ENCODE measurements around the gene COL4A6. TPM values are rescaled to one million over a fixed set of nuclear protein-coding genes. Genes with fewer than 3 reads are reported as not detected.

The COL4A6 gene
- total and polyA plus RNA-seq, 2 donors (not counting 3 experiments of a cell fraction or from before 2014, with no cell fraction given) = 0.49 to 0.62 TPM

DNA sequence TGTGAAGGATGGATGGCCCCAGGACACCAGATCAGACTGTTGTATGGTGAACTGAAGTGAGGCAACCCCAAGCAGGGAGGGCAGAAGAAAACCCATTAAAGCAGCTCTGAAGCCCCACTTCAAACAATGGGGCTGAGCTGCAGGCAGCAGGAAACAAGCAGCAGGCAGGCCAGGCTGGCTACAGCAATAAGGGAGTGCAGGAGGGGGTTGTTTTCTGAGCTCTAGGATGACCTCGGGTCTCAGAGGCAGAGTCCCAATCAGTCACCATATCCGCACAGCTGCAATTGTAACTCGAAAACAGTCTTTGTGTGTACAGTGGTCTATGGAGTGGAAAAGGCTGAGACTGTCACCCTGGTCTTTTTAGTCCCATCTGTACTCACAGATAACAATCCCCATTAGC lies 90.4 kb downstream of the COL4A6 start:
- CTCF ChIA-PET = interaction anchor here (1.5 kb wide), 1 partner anchor 9 kb away, joined by 4 read pairs; no protein-coding TSS in a partner anchor
- Histone ChIP-seq H3K27me3 (ENCODE audit: control insufficient read depth in 2 of 2, insufficient read depth in 2 of 2, low read length in 2 of 2) (no peaks in the 10 kb centered on the region), H3K79me2 (ENCODE audit: control insufficient read depth, insufficient read depth, low read length) (no peaks in the 10 kb centered on the region), H3K27ac (ENCODE audit: insufficient read depth, low read depth, low read length) (peak overlapping the region; percentile 21), H3K9ac (replicated peaks; ENCODE audit: extremely low read depth, insufficient read depth, low read length) (no peak overlapping the region), H3K9me1 (replicated peaks; ENCODE audit: control insufficient read depth, extremely low read depth, insufficient read depth, low read length) (no peaks in the 10 kb centered on the region), H3K36me3 (ENCODE audit: control insufficient read depth in 2 of 2, extremely low read depth in 1 of 2, insufficient read depth in 2 of 2, low read length in 2 of 2) (no peaks in the 10 kb centered on the region), H3K4me3 (replicated peaks in 1 of 3; ENCODE audit: insufficient read depth in 1 of 3, low read depth in 1 of 3, low read length in 3 of 3) (no peak overlapping the region), H3K9me3 (replicated peaks; ENCODE audit: control insufficient read depth, insufficient read depth, low read length) (no peaks in the 10 kb centered on the region), H4K20me1 (replicated peaks; ENCODE audit: control insufficient read depth, extremely low read depth, insufficient read depth, low read length) (no peaks in the 10 kb centered on the region), H2AFZ (ENCODE audit: low read depth, low read length) (no peak overlapping the region), H3K4me1 (ENCODE audit: control insufficient read depth, extremely low read depth, insufficient read depth, low read length) (no peaks in the 10 kb centered on the region), H3K4me2 (ENCODE audit: insufficient read depth, low read length) (no peak overlapping the region)
- dilution Hi-C loops (cut with MboI; ENCODE audit: extremely low pct_ligation_motif_present, low sequenced_read_pairs) (no loop called here), intact Hi-C loops (cut with micrococcal nuclease) (no loop called here)
- BruUV-seq (replicated peaks) = no TSS peak
- TF ChIP-seq, protein P1, sequence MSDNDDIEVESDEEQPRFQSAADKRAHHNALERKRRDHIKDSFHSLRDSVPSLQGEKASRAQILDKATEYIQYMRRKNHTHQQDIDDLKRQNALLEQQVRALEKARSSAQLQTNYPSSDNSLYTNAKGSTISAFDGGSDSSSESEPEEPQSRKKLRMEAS (IDR thresholded peaks at IDR 0.05; ENCODE audit: insufficient read depth, insufficient read length) = no peak
- TF ChIP-seq EZH2 (IDR thresholded peaks at IDR 0.05; ENCODE audit: borderline replicate concordance, low read depth, low read length, severe bottlenecking) (no peak), POLR2A (IDR thresholded peaks at IDR 0.05; ENCODE audit: low read depth, low read length) (no peak), POLR2AphosphoS5 (IDR thresholded peaks at IDR 0.05; ENCODE audit: insufficient read depth, low read depth, low read length) (no peak), MYC (IDR thresholded peaks at IDR 0.05; ENCODE audit: low read depth, low read length) (no peak), FOS (IDR thresholded peaks at IDR 0.05; ENCODE audit: borderline replicate concordance, insufficient read depth, low read length) (no peak), JUN (IDR thresholded peaks at IDR 0.05; ENCODE audit: borderline replicate concordance, insufficient read depth, insufficient read length, low read depth) (no peak), CTCF (IDR thresholded peaks at IDR 0.05; ENCODE audit: extremely low read depth in 1 of 2, insufficient read depth in 1 of 2, low read depth in 1 of 2, low read length in 2 of 2) (no peak), GATA2 (IDR thresholded peaks at IDR 0.05; ENCODE audit: insufficient read depth, insufficient read length, low read depth, low read length) (no peak)
- DNase-seq (ENCODE audit: low read depth, low spot score) (peak; percentile 87), FAIRE-seq (peak; percentile 98)
- POLR2A ChIA-PET = no interaction called here

All from endothelial cell of umbilical vein (primary cell).